ENCODE measurements around the gene LTO1. TPM values are rescaled to one million over a fixed set of nuclear protein-coding genes. Genes with fewer than 3 reads are reported as not detected.

LTO1 gene
- total and polyA plus RNA-seq, 2 of the 13 experiments (the other 11 are each of a cell fraction or from before 2014, with no cell fraction given), result 11.8 to 15.0 TPM

DNA sequence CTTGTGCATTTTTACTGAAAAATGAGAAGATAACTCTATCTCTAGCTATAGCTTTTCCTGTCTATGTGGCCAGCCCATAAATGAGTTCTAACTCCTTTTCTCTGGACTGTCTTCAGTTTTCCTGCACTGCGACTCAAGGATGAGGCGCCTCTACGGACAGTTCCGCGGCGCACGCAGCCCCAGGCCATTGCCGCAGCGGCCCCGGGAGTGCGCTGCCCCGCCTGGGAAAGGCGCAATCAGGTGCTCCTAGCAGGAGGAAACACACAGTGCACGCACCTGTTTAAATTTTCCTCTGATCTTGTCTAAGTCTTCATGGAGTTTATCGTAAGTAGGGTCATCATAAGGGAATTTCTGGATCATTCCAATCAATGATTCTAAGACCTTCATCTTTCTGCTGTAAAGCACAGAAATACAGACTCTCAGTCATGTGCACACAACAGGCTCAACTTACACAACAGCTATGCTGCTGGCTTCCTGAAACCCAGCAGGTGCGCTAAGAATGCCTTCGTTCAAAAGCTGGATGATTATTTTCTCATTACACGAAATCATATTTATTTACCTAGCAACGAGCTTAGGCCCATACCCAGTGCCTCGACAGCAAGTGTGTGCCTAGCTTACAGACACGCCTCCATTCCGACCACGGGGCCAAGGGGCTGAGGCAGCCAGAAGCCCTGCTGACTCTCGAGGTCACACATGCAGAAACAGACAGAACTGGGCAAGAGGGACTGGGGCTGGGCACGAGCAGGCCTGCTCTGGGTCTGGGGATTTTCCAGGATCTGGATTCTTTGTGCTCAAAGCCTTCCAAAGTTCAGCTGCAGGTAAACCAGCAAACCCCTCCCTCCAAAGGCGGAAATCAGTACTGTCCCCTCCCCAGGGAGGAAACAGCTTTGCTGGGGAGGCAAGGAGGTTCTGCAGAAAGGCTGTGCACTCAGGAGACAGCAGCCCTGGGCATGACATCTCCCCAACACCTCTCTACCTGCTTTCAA lies 7.2 kb downstream of the LTO1 start (continued):
- TF ChIP-seq, protein P1, sequence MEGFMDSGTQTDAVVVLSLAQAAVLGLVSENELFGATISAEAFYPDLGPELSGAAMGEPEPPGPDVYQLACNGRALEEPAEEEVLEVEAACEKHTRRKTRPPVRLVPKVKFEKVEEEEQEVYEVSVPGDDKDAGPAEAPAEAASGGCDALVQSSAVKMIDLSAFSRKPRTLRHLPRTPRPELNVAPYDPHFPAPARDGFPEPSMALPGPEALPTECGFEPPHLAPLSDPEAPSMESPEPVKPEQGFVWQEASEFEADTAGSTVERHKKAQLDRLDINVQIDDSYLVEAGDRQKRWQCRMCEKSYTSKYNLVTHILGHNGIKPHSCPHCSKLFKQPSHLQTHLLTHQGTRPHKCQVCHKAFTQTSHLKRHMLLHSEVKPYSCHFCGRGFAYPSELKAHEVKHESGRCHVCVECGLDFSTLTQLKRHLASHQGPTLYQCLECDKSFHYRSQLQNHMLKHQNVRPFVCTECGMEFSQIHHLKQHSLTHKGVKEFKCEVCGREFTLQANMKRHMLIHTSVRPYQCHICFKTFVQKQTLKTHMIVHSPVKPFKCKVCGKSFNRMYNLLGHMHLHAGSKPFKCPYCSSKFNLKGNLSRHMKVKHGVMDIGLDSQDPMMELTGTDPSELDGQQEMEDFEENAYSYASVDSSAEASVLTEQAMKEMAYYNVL (CRISPR knock-in tag; IDR thresholded peaks at IDR 0.05; ENCODE audit: borderline replicate concordance), result 0 out of 2 replicates have a peak, but pooled peaks have one; percentile 19
- TF ChIP-seq ZBTB3 (CRISPR knock-in tag; IDR thresholded peaks at IDR 0.05; ENCODE audit: borderline replicate concordance, low read depth) (0 out of 2 replicates have a peak, but pooled peaks have one; percentile 21), ZNF788 (CRISPR knock-in tag; IDR thresholded peaks at IDR 0.05; ENCODE audit: borderline replicate concordance) (peak; percentile 91; the same call in 1 of the 2 replicates), RFX5 (IDR thresholded peaks at IDR 0.05; ENCODE audit: low read depth, low read length) (peak; percentile 77; the same call in 1 of the 2 replicates), ZNF747 (CRISPR knock-in tag; IDR thresholded peaks at IDR 0.05; ENCODE audit: borderline replicate concordance) (peak; percentile 95; the same call in 1 of the 2 replicates), ZEB1 (IDR thresholded peaks at IDR 0.05; ENCODE audit: insufficient replicate concordance, low read depth) (peak; percentile 97), ZZZ3 (CRISPR knock-in tag; IDR thresholded peaks at IDR 0.05; ENCODE audit: borderline replicate concordance) (0 out of 2 replicates have a peak, but pooled peaks have one; percentile 22), ZSCAN9 (CRISPR knock-in tag; IDR thresholded peaks at IDR 0.05; ENCODE audit: borderline replicate concordance) (peak; percentile 95), ZNF33B (CRISPR knock-in tag; IDR thresholded peaks at IDR 0.05) (no peak), SMAD1 (CRISPR knock-in tag; IDR thresholded peaks at IDR 0.05; ENCODE audit: borderline replicate concordance, low read depth) (peak; percentile 87; the same call in 1 of the 2 replicates), KMT2A (CRISPR knock-in tag; IDR thresholded peaks at IDR 0.05) (peak; percentile 72), FOXA3 (CRISPR knock-in tag; IDR thresholded peaks at IDR 0.05) (peak; percentile 84), ZNF10 (CRISPR knock-in tag; IDR thresholded peaks at IDR 0.05; ENCODE audit: borderline replicate concordance, low read depth) (no peak), DPF2 (CRISPR knock-in tag; IDR thresholded peaks at IDR 0.05; ENCODE audit: borderline replicate concordance, low read depth) (peak; percentile 81; the same call in 1 of the 2 replicates), GFI1 (CRISPR knock-in tag; IDR thresholded peaks at IDR 0.05; ENCODE audit: borderline replicate concordance) (peak; percentile 76; the same call in 1 of the 2 replicates)
- TF ChIP-seq, protein P2, sequence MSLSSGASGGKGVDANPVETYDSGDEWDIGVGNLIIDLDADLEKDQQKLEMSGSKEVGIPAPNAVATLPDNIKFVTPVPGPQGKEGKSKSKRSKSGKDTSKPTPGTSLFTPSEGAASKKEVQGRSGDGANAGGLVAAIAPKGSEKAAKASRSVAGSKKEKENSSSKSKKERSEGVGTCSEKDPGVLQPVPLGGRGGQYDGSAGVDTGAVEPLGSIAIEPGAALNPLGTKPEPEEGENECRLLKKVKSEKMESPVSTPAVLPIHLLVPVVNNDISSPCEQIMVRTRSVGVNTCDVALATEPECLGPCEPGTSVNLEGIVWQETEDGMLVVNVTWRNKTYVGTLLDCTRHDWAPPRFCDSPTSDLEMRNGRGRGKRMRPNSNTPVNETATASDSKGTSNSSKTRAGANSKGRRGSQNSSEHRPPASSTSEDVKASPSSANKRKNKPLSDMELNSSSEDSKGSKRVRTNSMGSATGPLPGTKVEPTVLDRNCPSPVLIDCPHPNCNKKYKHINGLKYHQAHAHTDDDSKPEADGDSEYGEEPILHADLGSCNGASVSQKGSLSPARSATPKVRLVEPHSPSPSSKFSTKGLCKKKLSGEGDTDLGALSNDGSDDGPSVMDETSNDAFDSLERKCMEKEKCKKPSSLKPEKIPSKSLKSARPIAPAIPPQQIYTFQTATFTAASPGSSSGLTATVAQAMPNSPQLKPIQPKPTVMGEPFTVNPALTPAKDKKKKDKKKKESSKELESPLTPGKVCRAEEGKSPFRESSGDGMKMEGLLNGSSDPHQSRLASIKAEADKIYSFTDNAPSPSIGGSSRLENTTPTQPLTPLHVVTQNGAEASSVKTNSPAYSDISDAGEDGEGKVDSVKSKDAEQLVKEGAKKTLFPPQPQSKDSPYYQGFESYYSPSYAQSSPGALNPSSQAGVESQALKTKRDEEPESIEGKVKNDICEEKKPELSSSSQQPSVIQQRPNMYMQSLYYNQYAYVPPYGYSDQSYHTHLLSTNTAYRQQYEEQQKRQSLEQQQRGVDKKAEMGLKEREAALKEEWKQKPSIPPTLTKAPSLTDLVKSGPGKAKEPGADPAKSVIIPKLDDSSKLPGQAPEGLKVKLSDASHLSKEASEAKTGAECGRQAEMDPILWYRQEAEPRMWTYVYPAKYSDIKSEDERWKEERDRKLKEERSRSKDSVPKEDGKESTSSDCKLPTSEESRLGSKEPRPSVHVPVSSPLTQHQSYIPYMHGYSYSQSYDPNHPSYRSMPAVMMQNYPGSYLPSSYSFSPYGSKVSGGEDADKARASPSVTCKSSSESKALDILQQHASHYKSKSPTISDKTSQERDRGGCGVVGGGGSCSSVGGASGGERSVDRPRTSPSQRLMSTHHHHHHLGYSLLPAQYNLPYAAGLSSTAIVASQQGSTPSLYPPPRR (CRISPR knock-in tag; IDR thresholded peaks at IDR 0.05; ENCODE audit: borderline replicate concordance), result peak; percentile 81
- TF ChIP-seq, protein P3, sequence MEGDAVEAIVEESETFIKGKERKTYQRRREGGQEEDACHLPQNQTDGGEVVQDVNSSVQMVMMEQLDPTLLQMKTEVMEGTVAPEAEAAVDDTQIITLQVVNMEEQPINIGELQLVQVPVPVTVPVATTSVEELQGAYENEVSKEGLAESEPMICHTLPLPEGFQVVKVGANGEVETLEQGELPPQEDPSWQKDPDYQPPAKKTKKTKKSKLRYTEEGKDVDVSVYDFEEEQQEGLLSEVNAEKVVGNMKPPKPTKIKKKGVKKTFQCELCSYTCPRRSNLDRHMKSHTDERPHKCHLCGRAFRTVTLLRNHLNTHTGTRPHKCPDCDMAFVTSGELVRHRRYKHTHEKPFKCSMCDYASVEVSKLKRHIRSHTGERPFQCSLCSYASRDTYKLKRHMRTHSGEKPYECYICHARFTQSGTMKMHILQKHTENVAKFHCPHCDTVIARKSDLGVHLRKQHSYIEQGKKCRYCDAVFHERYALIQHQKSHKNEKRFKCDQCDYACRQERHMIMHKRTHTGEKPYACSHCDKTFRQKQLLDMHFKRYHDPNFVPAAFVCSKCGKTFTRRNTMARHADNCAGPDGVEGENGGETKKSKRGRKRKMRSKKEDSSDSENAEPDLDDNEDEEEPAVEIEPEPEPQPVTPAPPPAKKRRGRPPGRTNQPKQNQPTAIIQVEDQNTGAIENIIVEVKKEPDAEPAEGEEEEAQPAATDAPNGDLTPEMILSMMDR (CRISPR knock-in tag; IDR thresholded peaks at IDR 0.05), result peak; percentile 41; the same call in 1 of the 2 replicates

Data from HepG2 (cell line).